ENCODE data around the gene TACC3. TPM values are rescaled to one million over a fixed set of nuclear protein-coding genes. Genes with fewer than 3 reads are reported as not detected.

The TACC3 gene
- total RNA-seq, 1 donor from 2014 or later: 13.9 TPM

GRCh38 chr4:1786544-1787362 is 65.4 kb downstream of the TACC3 start:
- no peak overlapping the region for H3K4me3 ChIP-seq (ENCODE audit: low read depth, low read length)
- no peaks in the 10 kb centered on the region for H3K36me3 ChIP-seq (ENCODE audit: control insufficient read depth, insufficient read depth, low read length)
- DNase-seq (ENCODE audit: low read depth): no peak
- peaks cover 42% of the 10 kb centered on the region for H3K27me3 ChIP-seq (ENCODE audit: control insufficient read depth, insufficient read depth, low read length)
- no peak for TF ChIP-seq CTCF (IDR thresholded peaks at IDR 0.05; ENCODE audit: insufficient read depth, low read length, poor library complexity, severe bottlenecking)

- DNase-seq (ENCODE audit: low read depth): no peak
- TF ChIP-seq CTCF (IDR thresholded peaks at IDR 0.05; ENCODE audit: insufficient read depth, low read length, poor library complexity, severe bottlenecking): no peak
- H3K36me3 ChIP-seq (ENCODE audit: control insufficient read depth, insufficient read depth, low read length): no peaks in the 10 kb centered on the region
Observed at GRCh38 chr4:1787411-1788077, 66.2 kb downstream of the TACC3 start.

GRCh38 chr4:1788254-1788973 is 67.1 kb downstream of the TACC3 start:
- Histone ChIP-seq H3K4me3 (ENCODE audit: low read depth, low read length) (no peak overlapping the region), H3K36me3 (ENCODE audit: control insufficient read depth, insufficient read depth, low read length) (no peaks in the 10 kb centered on the region), H3K27me3 (ENCODE audit: control insufficient read depth, insufficient read depth, low read length) (peaks cover 48% of the 10 kb centered on the region)
- no peak for TF ChIP-seq CTCF (IDR thresholded peaks at IDR 0.05; ENCODE audit: insufficient read depth, low read length, poor library complexity, severe bottlenecking)
- DNase-seq (ENCODE audit: low read depth): no peak

More at GRCh38 chr4:1787411-1788077, 66.2 kb downstream of the TACC3 start:
- no peak overlapping the region for H3K4me3 ChIP-seq (ENCODE audit: low read depth, low read length)
- peaks cover 48% of the 10 kb centered on the region for H3K27me3 ChIP-seq (ENCODE audit: control insufficient read depth, insufficient read depth, low read length)

- Histone ChIP-seq H3K36me3 (ENCODE audit: control insufficient read depth, insufficient read depth, low read length) (no peaks in the 10 kb centered on the region), H3K4me3 (ENCODE audit: low read depth, low read length) (no peak overlapping the region), H3K27me3 (ENCODE audit: control insufficient read depth, insufficient read depth, low read length) (peaks cover 48% of the 10 kb centered on the region)
- no peak for TF ChIP-seq CTCF (IDR thresholded peaks at IDR 0.05; ENCODE audit: insufficient read depth, low read length, poor library complexity, severe bottlenecking)
- no peak for DNase-seq (ENCODE audit: low read depth)
Observed at GRCh38 chr4:1789552-1789951, 68.2 kb downstream of the TACC3 start.

GRCh38 chr4:1790005-1790404 is 68.7 kb downstream of the TACC3 start:
- Histone ChIP-seq H3K27me3 (ENCODE audit: control insufficient read depth, insufficient read depth, low read length) (peaks cover 52% of the 10 kb centered on the region), H3K36me3 (ENCODE audit: control insufficient read depth, insufficient read depth, low read length) (no peaks in the 10 kb centered on the region), H3K4me3 (ENCODE audit: low read depth, low read length) (no peak overlapping the region)
- TF ChIP-seq CTCF (IDR thresholded peaks at IDR 0.05; ENCODE audit: insufficient read depth, low read length, poor library complexity, severe bottlenecking): no peak
- no peak for DNase-seq (ENCODE audit: low read depth)
